HepG2 (cell line): ENCODE results near the gene GRM4. TPM values are rescaled to one million over a fixed set of nuclear protein-coding genes. Genes with fewer than 3 reads are reported as not detected.

Experiments
- ATAC-seq: fragments of 200-7000 bp; cut with Tn5 transposase; 3 replicates; pipeline ENCODE4 v1.9.1; 2020; ENCODE audit warnings: mild to moderate bottlenecking, moderate library complexity
- BruUV-seq: library from RNA; stranded (reverse); fragments of 400-500 nt; replicated peaks from 2 replicates; lab custom pipeline; 2021; lab: Mats Ljungman, UMichigan
- CTCF ChIA-PET: fragments of 300-600 bp; formaldehyde crosslinking; extraction: SDS; loops from one replicate; lab custom pipeline; 2021; ENCODE audit warnings: low total read pairs, inconsistent platforms, low intra/inter-chr PET ratio; lab: Yijun Ruan, JAX
- POLR2A ChIA-PET: fragments of 350-600 bp; sonication (Branson Sonifier 250); formaldehyde crosslinking; loops from one replicate; lab custom pipeline; 2020; ENCODE audit warnings: antibody characterized with exemption, inconsistent platforms; lab: Yijun Ruan, JAX
- DNase-seq: peaks from one replicate; pipeline ENCODE4 v3.0.0-alpha.2; 2015; ENCODE audit warnings: low spot score
- FAIRE-seq: peaks from 3 replicates; lab custom pipeline; 2011; peaks lifted over from hg19 to GRCh38; lab: Jason Lieb, UNC
- H2AFZ ChIP-seq: one replicate; pipeline ENCODE4 v1.6.1; 2011; ENCODE audit warnings: low read length, inconsistent platforms
- H3K27ac ChIP-seq: fragments of 300-600 bp; 3 replicates; pipeline ENCODE4 v1.8.0; 2011; ENCODE audit warnings: mixed run types, mild to moderate bottlenecking, mixed read lengths, low read length, inconsistent platforms; ENCODE audit not compliant: insufficient read depth; ENCODE audit errors: extremely low read length
- H3K27me3 ChIP-seq, 2 experiments: fragments of 200-600 bp in 1 of 2; 2 replicates in 1 of 2; 3 replicates in 1 of 2; pipeline versions ENCODE4 v1.6.0 to v1.8.0; 2011; ENCODE audit warnings: low read length in 2 of 2, mild to moderate bottlenecking in 2 of 2, moderate library complexity in 2 of 2, inconsistent platforms in 1 of 2; ENCODE audit not compliant: insufficient read depth in 2 of 2, control insufficient read depth in 1 of 2
- H3K36me3 ChIP-seq, 2 experiments: fragments of 200-600 bp in 1 of 2; replicated peaks in 1 of 2; 2 replicates in 1 of 2; 3 replicates in 1 of 2; pipeline versions ENCODE4 v1.5.1 to v1.8.0; 2011; ENCODE audit warnings: low read length in 2 of 2, inconsistent platforms in 1 of 2; ENCODE audit not compliant: insufficient read depth in 2 of 2, control insufficient read depth in 1 of 2
- H3K4me1 ChIP-seq: 2 replicates; pipeline ENCODE4 v1.5.1; 2012; ENCODE audit warnings: low read length, inconsistent platforms; ENCODE audit not compliant: insufficient read depth
- H3K4me2 ChIP-seq: 2 replicates; pipeline ENCODE4 v1.6.0; 2011; ENCODE audit warnings: low read depth, low read length, inconsistent platforms
- H3K4me3 ChIP-seq, 3 experiments: fragments of 200-600 bp in 1 of 3; sonication (generic), shearing (Covaris generic) in 1 of 3; replicated peaks in 1 of 3; 2 replicates each; pipeline ENCODE4 v1.5.1; 2011 to 2016; ENCODE audit warnings: low read length in 3 of 3, inconsistent platforms in 2 of 3, low read depth in 2 of 3, mild to moderate bottlenecking in 2 of 3, control low read depth in 1 of 3, mixed read lengths in 1 of 3; ENCODE audit not compliant: insufficient read depth in 1 of 3
- H3K79me2 ChIP-seq: one replicate; pipeline ENCODE4 v1.6.1; 2011; ENCODE audit warnings: low read length, inconsistent platforms; ENCODE audit not compliant: insufficient read depth
- H3K9ac ChIP-seq: 2 replicates; pipeline ENCODE4 v1.6.0; 2011; ENCODE audit warnings: mild to moderate bottlenecking, low read depth, low read length, inconsistent platforms; ENCODE audit not compliant: insufficient read depth
- H3K9me3 ChIP-seq: 2 replicates; pipeline ENCODE4 v1.5.1; 2012; ENCODE audit warnings: mild to moderate bottlenecking, low read length
- H4K20me1 ChIP-seq: 2 replicates; pipeline ENCODE4 v1.6.0; 2011; ENCODE audit warnings: inconsistent platforms, mild to moderate bottlenecking, low read length, moderate library complexity; ENCODE audit not compliant: insufficient read depth
- ARID2 ChIP-seq: sonication (generic); formaldehyde crosslinking; IDR thresholded peaks from 2 replicates; pipeline ENCODE4 v1.8.1; 2022; ENCODE audit warnings: mild to moderate bottlenecking, missing genetic modification reagents, borderline replicate concordance
- ARNT2 ChIP-seq: sonication (generic); formaldehyde crosslinking; IDR thresholded peaks from 2 replicates; pipeline ENCODE4 v1.8.0; 2022; ENCODE audit warnings: mild to moderate bottlenecking, low read depth, missing genetic modification reagents, moderate library complexity
- CBX2 ChIP-seq, 2 experiments: fragments of 200-600 bp in 1 of 2; sonication (generic); formaldehyde crosslinking in 1 of 2; IDR thresholded peaks; 2 replicates each; pipeline versions ENCODE4 v1.7.0 to v1.8.1; 2018 to 2022; ENCODE audit warnings: low read depth in 2 of 2, low read length in 1 of 2, mild to moderate bottlenecking in 1 of 2, missing genetic modification reagents in 1 of 2
- CC2D1A ChIP-seq: sonication (generic); formaldehyde crosslinking; IDR thresholded peaks from 2 replicates; pipeline ENCODE4 v1.8.1; 2023; ENCODE audit warnings: mild to moderate bottlenecking, missing genetic modification reagents
- CEBPG ChIP-seq: IDR thresholded peaks from 2 replicates; pipeline ENCODE4 v1.6.1; 2016
- CENPX ChIP-seq: sonication (generic); formaldehyde crosslinking; IDR thresholded peaks from 2 replicates; pipeline ENCODE4 v1.9.0; 2021; ENCODE audit warnings: mild to moderate bottlenecking, missing genetic modification reagents, moderate library complexity
- HMG20B ChIP-seq: conservative IDR thresholded peaks from 2 replicates; pipeline ENCODE4 v1.6.1; 2016; ENCODE audit warnings: missing genetic modification reagents, missing compliant biosample characterization
- MTERF4 ChIP-seq: sonication (generic); formaldehyde crosslinking; IDR thresholded peaks from 2 replicates; pipeline ENCODE4 v1.8.0; 2023; ENCODE audit warnings: mild to moderate bottlenecking, missing genetic modification reagents
- NFIC ChIP-seq: IDR thresholded peaks from 2 replicates; pipeline ENCODE4 v1.6.1; 2012; ENCODE audit warnings: mild to moderate bottlenecking, low read length, inconsistent platforms
- PRDM4 ChIP-seq: sonication (generic); formaldehyde crosslinking; IDR thresholded peaks from 2 replicates; pipeline ENCODE4 v1.9.0; 2021; ENCODE audit warnings: missing genetic modification reagents, borderline replicate concordance
- PREB ChIP-seq: sonication (generic); formaldehyde crosslinking; IDR thresholded peaks from 2 replicates; pipeline ENCODE4 v1.4.0; 2020; ENCODE audit warnings: missing genetic modification reagents
- TARDBP ChIP-seq: sonication (generic); formaldehyde crosslinking; IDR thresholded peaks from 2 replicates; pipeline ENCODE4 v1.8.0; 2022; ENCODE audit warnings: mild to moderate bottlenecking, missing genetic modification reagents
- TOPORS ChIP-seq: sonication (generic); formaldehyde crosslinking; IDR thresholded peaks from 2 replicates; pipeline ENCODE4 v1.8.0; 2023; ENCODE audit warnings: mild to moderate bottlenecking, missing genetic modification reagents
- TSC22D2 ChIP-seq: sonication (generic); formaldehyde crosslinking; IDR thresholded peaks from 2 replicates; pipeline ENCODE4 v1.5.1; 2020; ENCODE audit warnings: missing genetic modification reagents, mild to moderate bottlenecking, borderline replicate concordance
- ZNF260 ChIP-seq: sonication (generic); formaldehyde crosslinking; IDR thresholded peaks from 2 replicates; pipeline ENCODE4 v1.4.0; 2020; ENCODE audit warnings: missing genetic modification reagents, low read depth, mild to moderate bottlenecking, borderline replicate concordance
- ZNF331 ChIP-seq: sonication (generic); formaldehyde crosslinking; IDR thresholded peaks from 2 replicates; pipeline ENCODE4 v1.4.0; 2020; ENCODE audit warnings: missing genetic modification reagents
- ZNF577 ChIP-seq: sonication (generic); formaldehyde crosslinking; IDR thresholded peaks from 2 replicates; pipeline ENCODE4 v1.4.0; 2020; ENCODE audit warnings: mild to moderate bottlenecking, low read depth, missing genetic modification reagents, borderline replicate concordance
- ZSCAN12 ChIP-seq: sonication (generic); formaldehyde crosslinking; IDR thresholded peaks from 2 replicates; pipeline ENCODE4 v1.9.0; 2021; ENCODE audit warnings: mild to moderate bottlenecking, missing genetic modification reagents
- WGBS: methylation state at CpG from one replicate; pipeline ENCODE4 v1.1.6; 2017; ENCODE audit warnings: low lambda C conversion rate; 5-methylcytosine and 5-hydroxymethylcytosine counted together
- in situ Hi-C: cut with HindIII; loops from 2 replicates; pipeline ENCODE4 v1.10.0; 2017; ENCODE audit warnings: low pct_unique_long_range_greater_than_20kb; ENCODE audit not compliant: extremely low pct_ligation_motif_present
- intact Hi-C: fragments of 100-400 bp; cut with micrococcal nuclease; formaldehyde crosslinking; loops from one replicate; pipeline ENCODE4 v1.10.0; 2022; ENCODE audit not compliant: unreplicated experiment
- polyA plus RNA-seq, 8 experiments: library from polyadenylated mRNA; depleted of rRNA in 3 of 8; stranded (reverse) in 7 of 8; unstranded in 1 of 8; fragments of >200 nt; fragmentation: Illumina TruSeq in 4 of 8; extraction: Trizol in 4 of 8; gene quantifications; 2 replicates each; pipeline versions ENCODE4 v1.2.1 to v1.2.3, GENCODE V29; 2011 to 2016; ENCODE audit warnings: low read depth in 4 of 8, missing spikeins in 1 of 8, mixed read lengths in 1 of 8; ENCODE audit not compliant: insufficient read depth in 1 of 8
- total RNA-seq, 5 experiments: library from RNA; depleted of rRNA; stranded (reverse); fragments of >200 nt; fragmentation: Illumina TruSeq; extraction: Trizol; gene quantifications; 2 replicates each; pipeline ENCODE4 v1.2.3, GENCODE V29; 2016; ENCODE audit warnings: low read depth in 1 of 5

Gene GRM4
- total and polyA plus RNA-seq, 2 of the 13 experiments (the other 11 are each of a cell fraction or from before 2014, with no cell fraction given): not detected

GRCh38 chr6:33980176-33981175, 165.4 kb downstream of the GRM4 start:
- H3K79me2 ChIP-seq: no peaks in the 10 kb centered on the region
- H3K9ac ChIP-seq: no peak overlapping the region
- H3K9me3 ChIP-seq: no peaks in the 10 kb centered on the region
- H3K4me2 ChIP-seq: no peak overlapping the region
- no peak for TF ChIP-seq ARID2 (CRISPR knock-in tag)
- no peak for TF ChIP-seq TARDBP (CRISPR knock-in tag)
- TF ChIP-seq ZSCAN12 (CRISPR knock-in tag): no peak
- no peak for TF ChIP-seq CC2D1A (CRISPR knock-in tag)
- no peak for TF ChIP-seq MTERF4 (CRISPR knock-in tag)
- TF ChIP-seq TSC22D2 (CRISPR knock-in tag): no peak
- TF ChIP-seq CENPX (CRISPR knock-in tag): no peak
- no peak for TF ChIP-seq NFIC
- no peak for TF ChIP-seq PREB (CRISPR knock-in tag)
- no peak for TF ChIP-seq ZNF260 (CRISPR knock-in tag)
- TF ChIP-seq CBX2 (IDR thresholded peaks at IDR 0.05; ENCODE audit: low read depth, low read length): no peak
- TF ChIP-seq CBX2 (CRISPR knock-in tag; IDR thresholded peaks at IDR 0.05; ENCODE audit: low read depth): no peak
- no peak for TF ChIP-seq ARNT2 (CRISPR knock-in tag)
- no peak for TF ChIP-seq TOPORS (CRISPR knock-in tag)
- no peak for TF ChIP-seq CEBPG (CRISPR knock-in tag)
- TF ChIP-seq ZNF577 (CRISPR knock-in tag): no peak
- no peak for TF ChIP-seq ZNF331
- no peak for TF ChIP-seq PRDM4
- TF ChIP-seq HMG20B (CRISPR knock-in tag): no peak
- peaks cover 14% of the 10 kb centered on the region for H3K4me1 ChIP-seq
- no TSS peak for BruUV-seq
- no peak overlapping the region for H2AFZ ChIP-seq
- no peak for FAIRE-seq
- H3K36me3 ChIP-seq: no peaks in the 10 kb centered on the region
- POLR2A ChIA-PET: no interaction called here
- intact Hi-C loops (no loop called here), in situ Hi-C loops (no loop called here)
- H4K20me1 ChIP-seq: no peaks in the 10 kb centered on the region; the same call in 1 of the 2 replicates
- no peak overlapping the region for H3K4me3 ChIP-seq
- no peak for DNase-seq
- H3K27me3 ChIP-seq: peaks cover 20 to 82% of the 10 kb centered on the region in 2 experiments
- no peak for ATAC-seq
- CTCF ChIA-PET: no interaction called here
- H3K27ac ChIP-seq: no peak overlapping the region
- 38% methylated on average over 25 of the region's 25 CpGs for WGBS
